ENCODE data around the gene EIF2B2. TPM values are rescaled to one million over a fixed set of nuclear protein-coding genes. Genes with fewer than 3 reads are reported as not detected.
A peak's percentile ranks its signal among the peaks of the same experiment; 100 is the strongest.

Gene EIF2B2
- total RNA-seq, 2 donors from 2014 or later, result 35.0 to 41.6 TPM

GRCh38 chr14:74977901-74978385 lies 24.8 kb upstream of the EIF2B2 start:
- Mint-ChIP-seq H3K4me3 (no peak overlapping the region), H3K36me3 (ENCODE audit: low read depth) (no peaks in the 10 kb centered on the region), H3K27ac (peak overlapping the region; percentile 64), H3K4me1 (peaks cover 32% of the 10 kb centered on the region), H3K9me3 (no peaks in the 10 kb centered on the region), H3K27me3 (ENCODE audit: insufficient read depth) (peaks cover 2% of the 10 kb centered on the region)
- no peak overlapping the region for H3K4me3 ChIP-seq (ENCODE audit: low read length)
- no peak overlapping the region for H3K9ac ChIP-seq (ENCODE audit: extremely low read depth, low read length, poor library complexity, severe bottlenecking)
- no peaks in the 10 kb centered on the region for H3K27me3 ChIP-seq (ENCODE audit: control insufficient read depth, insufficient read depth, low read length, poor library complexity, severe bottlenecking)
- no peak for TF ChIP-seq CTCF (conservative IDR thresholded peaks at IDR 0.05)
- peaks cover 25% of the 10 kb centered on the region for H3K4me1 ChIP-seq (ENCODE audit: control insufficient read depth, insufficient read depth, low read length)
- DNase-seq, result no peak
- H3K36me3 ChIP-seq (ENCODE audit: control insufficient read depth, insufficient read depth, low read length), result no peaks in the 10 kb centered on the region
- H3K27ac ChIP-seq (ENCODE audit: low read depth, low read length), result no peak overlapping the region
- no peaks in the 10 kb centered on the region for H3K9me3 ChIP-seq (ENCODE audit: control insufficient read depth, low read length)
- 79% methylated on average over 5 of the region's 6 CpGs; no CpG with 5 or more reads in 1 of the 2 experiments for WGBS, 2 experiments (ENCODE audit: insufficient coverage in 1 of 2, insufficient read length in 1 of 2)

- Histone ChIP-seq H3K4me1 (ENCODE audit: control insufficient read depth, insufficient read depth, low read length) (peaks cover 25% of the 10 kb centered on the region), H3K9me3 (ENCODE audit: control insufficient read depth, low read length) (no peaks in the 10 kb centered on the region), H3K27ac (ENCODE audit: low read depth, low read length) (no peak overlapping the region), H3K27me3 (ENCODE audit: control insufficient read depth, insufficient read depth, low read length, poor library complexity, severe bottlenecking) (no peaks in the 10 kb centered on the region), H3K9ac (ENCODE audit: extremely low read depth, low read length, poor library complexity, severe bottlenecking) (no peak overlapping the region), H3K36me3 (ENCODE audit: control insufficient read depth, insufficient read depth, low read length) (no peaks in the 10 kb centered on the region), H3K4me3 (ENCODE audit: low read length) (no peak overlapping the region)
- Mint-ChIP-seq H3K9me3 (no peaks in the 10 kb centered on the region), H3K36me3 (ENCODE audit: low read depth) (no peaks in the 10 kb centered on the region), H3K27ac (peak overlapping the region; percentile 64), H3K4me1 (peaks cover 32% of the 10 kb centered on the region), H3K27me3 (ENCODE audit: insufficient read depth) (peaks cover 2% of the 10 kb centered on the region), H3K4me3 (no peak overlapping the region)
- DNase-seq, result no peak
- TF ChIP-seq CTCF (conservative IDR thresholded peaks at IDR 0.05), result no peak
- WGBS, 2 experiments (ENCODE audit: insufficient coverage in 1 of 2, insufficient read length in 1 of 2), result 59 to 67% methylated on average over 8 to 11 of the region's 11 CpGs
Observed at GRCh38 chr14:74978416-74978947, 24.2 kb upstream of the EIF2B2 start.

GRCh38 chr14:74979029-74979428 lies 23.7 kb upstream of the EIF2B2 start:
- no peak overlapping the region for H3K4me3 ChIP-seq (ENCODE audit: low read length)
- H3K27me3 ChIP-seq (ENCODE audit: control insufficient read depth, insufficient read depth, low read length, poor library complexity, severe bottlenecking), result no peaks in the 10 kb centered on the region
- no peak for DNase-seq
- H3K9ac ChIP-seq (ENCODE audit: extremely low read depth, low read length, poor library complexity, severe bottlenecking), result no peak overlapping the region
- Mint-ChIP-seq H3K27ac (peak overlapping the region; percentile 64), H3K36me3 (ENCODE audit: low read depth) (no peaks in the 10 kb centered on the region), H3K27me3 (ENCODE audit: insufficient read depth) (peaks cover 2% of the 10 kb centered on the region), H3K4me3 (no peak overlapping the region), H3K4me1 (peaks cover 31% of the 10 kb centered on the region), H3K9me3 (no peaks in the 10 kb centered on the region)
- WGBS, 2 experiments (ENCODE audit: insufficient coverage in 1 of 2, insufficient read length in 1 of 2), result 70 to 90% methylated on average over 2 to 4 of the region's 4 CpGs
- H3K27ac ChIP-seq (ENCODE audit: low read depth, low read length), result peak overlapping the region; percentile 60
- H3K4me1 ChIP-seq (ENCODE audit: control insufficient read depth, insufficient read depth, low read length), result peaks cover 22% of the 10 kb centered on the region
- TF ChIP-seq CTCF (conservative IDR thresholded peaks at IDR 0.05), result no peak
- no peaks in the 10 kb centered on the region for H3K9me3 ChIP-seq (ENCODE audit: control insufficient read depth, low read length)
- H3K36me3 ChIP-seq (ENCODE audit: control insufficient read depth, insufficient read depth, low read length), result no peaks in the 10 kb centered on the region
